Heart left ventricle (tissue), 13 donors: Measurements from ENCODE around the gene SMIM5.

Experiments used
- POLR2A ChIP-seq, 2 donors: fragments of 450-650 bp; IDR thresholded peaks; one replicate each; pipeline ENCODE4 v1.6.1; 2017; ENCODE audit warnings: antibody characterized with exemption in 2 of 2, mild to moderate bottlenecking in 2 of 2, moderate library complexity in 2 of 2
- TF ChIP-seq, protein P1 (sequence below), 12 donors: fragments of 200-600 bp; sonication (generic) in 4 of 12; IDR thresholded peaks; one replicate each; pipeline versions ENCODE4 v1.5.0 to v1.8.0; 2018 to 2022; ENCODE audit warnings: antibody characterized with exemption in 12 of 12, mild to moderate bottlenecking in 5 of 12
- donor health status: ischemic (EF 13 %, LVEDD 7.1; RV severe dilation, severe dysfunction).
- donor health status: DM: no; HTN: yes; CAD: no.
- donor health status: DM: no; HTN: no; CAD: no.
- donor health status: ischemic (EF 25% LVEDD 6.9; RV normal size, moderate dysfunction).
- donor health status: ischemic (EF 25% LVEDD 5.7; RV mildly dilated, moderate dysfunction).
- donor health status: ischemic (EF 35%, LVEDD 5.7; RV mildly dilated, moderate dysfunction).
- donor health status: nonischemic (EF 11% LVEDD 7.7; RV severe dilation, severe dysfunction).
- donor health status: DM: yes; HTN: yes; CAD: no.
- donor health status: PGD.
- donor health status: ischemic (EF 29% LVEDD 5.4; RV normal size, mild dysfunction).
- donor health status: nonischemic (EF 23%, LVEDD 6.1; RV moderate dilation, normal function).

DNA sequence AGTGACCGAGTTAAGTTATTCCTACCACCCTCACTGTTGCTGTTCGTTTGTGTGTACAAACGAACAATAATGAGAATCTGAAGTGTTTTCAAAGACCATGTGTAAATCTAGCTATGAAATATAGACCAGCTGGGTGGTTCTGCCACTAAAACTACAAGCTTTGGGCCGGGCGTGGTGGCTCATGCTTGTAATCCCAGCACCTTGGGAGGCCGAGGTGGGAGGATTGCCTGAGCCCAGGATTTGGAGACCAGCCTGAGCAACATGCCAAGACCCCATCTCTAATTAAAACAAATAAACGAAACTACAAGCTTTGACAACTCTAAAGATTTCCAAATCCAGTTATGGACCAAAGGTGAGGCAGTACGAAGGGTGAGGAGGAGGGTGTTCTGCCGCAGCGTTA, 32.7 kb downstream of the SMIM5 start:
- TF ChIP-seq, protein P1, sequence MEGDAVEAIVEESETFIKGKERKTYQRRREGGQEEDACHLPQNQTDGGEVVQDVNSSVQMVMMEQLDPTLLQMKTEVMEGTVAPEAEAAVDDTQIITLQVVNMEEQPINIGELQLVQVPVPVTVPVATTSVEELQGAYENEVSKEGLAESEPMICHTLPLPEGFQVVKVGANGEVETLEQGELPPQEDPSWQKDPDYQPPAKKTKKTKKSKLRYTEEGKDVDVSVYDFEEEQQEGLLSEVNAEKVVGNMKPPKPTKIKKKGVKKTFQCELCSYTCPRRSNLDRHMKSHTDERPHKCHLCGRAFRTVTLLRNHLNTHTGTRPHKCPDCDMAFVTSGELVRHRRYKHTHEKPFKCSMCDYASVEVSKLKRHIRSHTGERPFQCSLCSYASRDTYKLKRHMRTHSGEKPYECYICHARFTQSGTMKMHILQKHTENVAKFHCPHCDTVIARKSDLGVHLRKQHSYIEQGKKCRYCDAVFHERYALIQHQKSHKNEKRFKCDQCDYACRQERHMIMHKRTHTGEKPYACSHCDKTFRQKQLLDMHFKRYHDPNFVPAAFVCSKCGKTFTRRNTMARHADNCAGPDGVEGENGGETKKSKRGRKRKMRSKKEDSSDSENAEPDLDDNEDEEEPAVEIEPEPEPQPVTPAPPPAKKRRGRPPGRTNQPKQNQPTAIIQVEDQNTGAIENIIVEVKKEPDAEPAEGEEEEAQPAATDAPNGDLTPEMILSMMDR (IDR thresholded peaks at IDR 0.05) = no peak
- TF ChIP-seq POLR2A (IDR thresholded peaks at IDR 0.05) = no peak
